ENCODE measurements around the gene AOX1.

GRCh38 chr2:200650195-200650594 lies 64.4 kb downstream of the AOX1 start:
- TF ChIP-seq CTCF (IDR thresholded peaks at IDR 0.05) (no peak), ZFX (IDR thresholded peaks at IDR 0.05; ENCODE audit: borderline replicate concordance) (no peak)
